UCSD-AML1 (cell line): ENCODE data around the gene PRPF8.
"Not testable (repeated sequence)": the region's sequence is repeated elsewhere in the genome, so short reads cannot be mapped to it uniquely, and the experiment has no call there.

Source experiments
- DNase-seq: peaks from one replicate; lab custom pipeline; 2025; ENCODE audit not compliant: unreplicated experiment; lab: John Stamatoyannopoulos, UW

PRPF8 gene

DNA sequence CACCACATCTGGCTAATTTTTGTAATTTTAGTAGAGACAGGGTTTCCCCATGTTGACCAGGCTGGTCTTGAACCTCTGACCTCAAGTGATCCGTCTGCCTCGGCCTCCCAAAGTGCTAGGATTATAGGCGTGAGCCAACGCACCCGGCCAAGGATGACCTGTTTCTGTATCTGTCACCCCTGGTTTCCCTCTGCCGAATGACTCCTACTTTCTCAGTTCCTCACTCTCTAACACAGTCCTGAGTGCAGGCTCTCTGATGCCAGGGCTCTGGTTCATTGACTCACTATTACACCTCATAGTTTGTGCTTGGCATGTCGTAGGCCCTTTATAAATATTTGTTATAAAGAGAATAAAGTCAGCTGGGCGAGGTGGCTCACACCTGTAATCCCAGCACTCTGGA, 10.7 kb upstream of the PRPF8 start:
- no peak for DNase-seq

- DNase-seq: no peak
Measured at GRCh38 chr17:1693339-1693738, 8.7 kb upstream of the PRPF8 start.

DNA sequence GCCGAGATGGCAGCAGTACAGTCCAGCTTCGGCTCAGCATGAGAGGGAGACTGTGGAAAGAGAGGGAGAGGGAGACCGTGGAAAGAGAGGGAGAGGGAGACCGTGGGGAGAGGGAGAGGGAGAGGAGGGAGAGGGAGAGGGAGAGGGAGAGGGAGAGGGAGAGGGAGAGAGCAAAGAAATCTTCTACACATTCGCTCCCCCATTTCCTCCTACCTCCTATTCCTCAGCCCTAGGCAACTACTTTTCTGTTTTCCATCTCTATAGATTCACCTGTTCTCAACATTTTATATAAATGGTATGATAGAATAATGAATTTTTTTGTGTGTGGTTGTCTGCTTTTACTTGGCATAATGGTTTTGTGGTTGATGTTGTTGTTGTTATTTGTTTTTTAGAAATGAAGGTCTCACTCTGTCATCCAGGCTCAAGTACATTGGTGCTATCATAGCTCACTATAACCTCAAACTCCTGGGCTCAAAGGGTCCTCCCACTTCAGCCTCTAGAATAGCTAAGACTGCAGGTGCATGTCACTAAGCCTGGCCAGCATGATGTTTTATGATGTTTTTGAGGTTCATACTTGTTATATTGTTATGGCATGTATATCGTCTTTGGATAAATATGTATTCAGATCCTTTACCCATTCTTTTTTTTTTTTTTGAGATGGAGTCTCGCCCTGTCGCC, 6.0 kb upstream of the PRPF8 start:
- no peak for DNase-seq

GRCh38 chr17:1688405-1688804, 3.7 kb upstream of the PRPF8 start:
- not testable (repeated sequence) for DNase-seq

- DNase-seq: no peak
Measured at GRCh38 chr17:1686086-1686485, 1.4 kb upstream of the PRPF8 start.

DNA sequence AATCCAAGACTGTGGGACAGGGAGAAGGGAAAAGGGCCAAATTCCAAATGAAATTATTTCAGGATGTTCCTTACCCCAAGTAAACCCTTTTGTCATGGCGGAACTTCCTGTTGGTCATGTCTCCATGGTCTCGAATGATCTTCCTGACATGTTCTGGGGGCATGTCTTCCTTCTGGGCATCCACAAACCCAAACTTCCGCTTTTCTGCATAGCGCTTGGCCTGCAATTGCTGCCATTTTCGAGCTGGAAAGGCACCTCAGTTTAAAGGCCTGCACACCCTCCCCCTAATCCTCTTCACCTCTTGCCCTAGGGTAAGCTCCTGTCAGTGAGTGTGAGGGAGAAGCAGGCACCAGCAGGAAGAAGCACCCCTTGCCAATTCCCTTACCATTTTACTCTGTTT, 1.2 kb downstream of the PRPF8 start:
- DNase-seq: peak; percentile 52

- DNase-seq: no peak
Measured at GRCh38 chr17:1676401-1676800, 8.3 kb downstream of the PRPF8 start.

DNA sequence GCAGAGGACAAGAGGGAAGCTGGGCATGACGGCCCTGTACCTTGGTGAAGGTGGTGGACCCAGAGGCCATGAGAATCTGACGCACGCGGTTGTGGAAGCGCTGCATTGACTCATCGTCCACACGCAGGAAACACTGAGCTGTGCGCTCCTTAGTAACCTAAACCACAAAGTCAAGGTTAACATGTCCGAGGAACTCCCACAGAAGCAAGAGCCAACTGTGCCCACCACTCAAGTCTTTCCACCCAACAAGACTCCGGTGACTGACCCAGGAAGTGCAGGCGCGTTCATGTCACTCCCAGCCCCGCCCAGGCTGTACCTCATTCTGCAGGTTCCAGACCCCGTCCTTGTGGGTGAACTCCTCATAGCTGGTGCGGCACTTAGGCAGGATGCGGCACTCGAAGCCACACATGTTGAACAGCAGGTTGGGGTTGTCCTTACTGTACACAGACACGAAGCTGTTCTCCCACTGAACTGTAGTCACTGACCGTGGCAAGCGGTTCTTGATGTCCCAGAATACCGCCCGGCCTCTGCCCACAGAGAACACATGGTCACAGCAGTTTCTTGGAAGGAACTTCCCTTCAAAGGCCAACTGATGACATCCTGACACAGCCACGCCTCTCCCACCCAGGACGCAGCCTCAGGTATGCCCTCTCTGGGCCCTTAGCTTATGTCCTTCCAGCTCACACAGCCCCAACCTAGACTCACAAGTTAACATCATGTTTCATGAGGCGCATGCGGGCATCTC, 11.5 kb downstream of the PRPF8 start:
- DNase-seq: no peak

DNA sequence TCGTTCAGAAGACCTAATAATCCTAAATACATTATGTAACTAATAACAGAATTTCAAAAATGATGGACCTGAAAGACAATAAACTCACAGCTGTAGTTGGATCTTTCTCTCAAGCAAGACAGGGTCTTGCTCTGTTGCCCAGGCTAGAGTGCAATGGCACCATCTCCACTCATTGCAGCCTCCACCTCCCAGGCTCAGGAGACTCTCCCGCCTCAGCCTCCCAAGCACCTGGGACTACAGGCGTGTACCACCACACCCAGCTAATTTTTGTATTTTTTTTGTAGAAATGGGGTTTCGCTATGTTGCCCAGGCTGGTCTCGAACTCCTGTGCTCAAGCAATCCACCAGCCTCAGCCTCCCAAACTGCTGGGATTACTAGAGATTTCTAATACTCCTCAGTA, 20.7 kb downstream of the PRPF8 start:
- not testable (repeated sequence) for DNase-seq

DNA sequence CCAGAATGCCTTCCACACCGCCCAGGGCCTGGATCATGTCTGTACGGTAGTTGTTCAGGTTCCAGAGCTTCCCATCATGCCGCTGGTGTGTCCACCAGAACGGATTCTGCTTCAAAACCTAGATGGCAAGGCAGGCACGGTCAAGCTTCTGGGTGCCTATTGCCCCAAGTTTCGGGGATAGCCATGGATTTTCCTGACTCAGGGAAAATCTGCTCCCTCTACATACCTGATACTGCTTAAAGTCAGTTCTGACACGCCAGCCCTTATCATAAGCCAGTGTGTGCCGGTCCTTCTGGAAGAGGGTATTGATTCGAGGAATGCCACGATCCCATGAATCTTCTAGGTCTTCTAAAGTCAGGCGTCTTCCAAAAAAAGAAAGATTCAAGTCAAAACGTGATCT, 23.6 kb downstream of the PRPF8 start:
- DNase-seq: no peak

DNA sequence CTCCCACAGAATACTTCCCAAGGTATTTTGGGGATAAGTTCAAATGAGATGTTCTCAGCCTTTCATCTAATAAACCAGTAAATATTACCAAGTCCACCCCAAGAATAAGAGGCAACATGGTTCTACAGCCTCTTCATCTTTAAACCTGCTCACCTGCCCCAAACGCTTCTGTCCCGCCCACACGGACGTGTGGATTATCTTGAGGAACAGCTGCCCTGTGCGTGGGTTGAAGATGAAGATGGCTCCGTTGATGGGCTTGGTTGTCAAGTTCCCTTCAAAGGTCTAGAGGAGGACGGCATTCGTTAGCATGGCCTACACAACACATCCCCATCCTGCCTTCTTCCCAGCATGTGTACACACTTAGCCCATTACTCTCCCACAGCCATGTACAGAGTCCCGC, 26.6 kb downstream of the PRPF8 start:
- no peak for DNase-seq

- DNase-seq: no peak
Measured at GRCh38 chr17:1653735-1654134, 30.9 kb downstream of the PRPF8 start.

- DNase-seq: not testable (repeated sequence)
Measured at GRCh38 chr17:1652794-1653193, 31.9 kb downstream of the PRPF8 start.

- DNase-seq: no peak
Measured at GRCh38 chr17:1651559-1651844, 33.2 kb downstream of the PRPF8 start.

DNA sequence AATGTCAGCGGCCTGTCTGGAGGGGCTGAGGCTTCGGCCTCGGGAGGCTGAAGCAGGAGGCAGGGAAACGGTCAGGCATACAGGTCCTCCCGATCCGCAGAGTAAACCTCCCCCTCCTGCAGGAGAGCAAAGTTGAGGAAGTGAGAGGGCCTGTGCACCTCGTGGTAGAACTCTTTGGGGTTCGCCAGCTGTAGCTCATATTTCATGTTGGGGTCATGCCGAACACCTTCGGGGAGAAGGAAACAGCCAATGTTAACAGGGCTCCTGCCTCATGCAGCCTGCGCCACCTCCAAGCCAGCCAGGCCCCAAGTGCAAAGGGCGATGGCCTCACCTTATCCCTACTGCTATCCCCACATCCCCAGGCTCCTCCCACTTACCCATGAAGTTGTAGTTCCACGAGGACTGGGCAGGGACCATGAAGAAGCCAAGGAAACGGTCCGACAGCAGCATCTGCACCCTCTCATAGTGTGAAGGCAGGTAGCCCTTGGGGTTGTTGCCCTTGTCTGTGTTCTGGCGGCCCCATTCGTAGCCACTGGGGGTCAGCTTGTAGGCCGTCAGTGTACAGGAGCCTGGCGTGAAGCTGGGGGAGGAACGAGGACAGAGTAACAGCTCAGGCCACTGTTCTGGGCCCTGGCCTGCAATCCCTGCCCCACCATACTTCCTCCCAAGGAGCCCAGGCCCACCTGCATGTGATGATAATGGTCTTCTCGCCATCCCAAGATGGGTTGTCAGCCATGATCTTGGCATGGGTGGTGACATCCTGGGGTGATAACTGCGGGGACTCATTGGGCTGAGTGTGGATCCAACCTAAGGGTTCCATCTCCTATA, 33.7 kb downstream of the PRPF8 start:
- DNase-seq: no peak

- DNase-seq: peak; percentile 83
Measured at GRCh38 chr17:1649844-1650501, 34.7 kb downstream of the PRPF8 start, which contains the start of gene RILP. RILP (minus strand) TSS chr17:1649866; CDS start chr17:1649804, 62 bp downstream.

- DNase-seq: peak; percentile 96
Measured at GRCh38 chr17:1648963-1649843, 35.5 kb downstream of the PRPF8 start.

DNA sequence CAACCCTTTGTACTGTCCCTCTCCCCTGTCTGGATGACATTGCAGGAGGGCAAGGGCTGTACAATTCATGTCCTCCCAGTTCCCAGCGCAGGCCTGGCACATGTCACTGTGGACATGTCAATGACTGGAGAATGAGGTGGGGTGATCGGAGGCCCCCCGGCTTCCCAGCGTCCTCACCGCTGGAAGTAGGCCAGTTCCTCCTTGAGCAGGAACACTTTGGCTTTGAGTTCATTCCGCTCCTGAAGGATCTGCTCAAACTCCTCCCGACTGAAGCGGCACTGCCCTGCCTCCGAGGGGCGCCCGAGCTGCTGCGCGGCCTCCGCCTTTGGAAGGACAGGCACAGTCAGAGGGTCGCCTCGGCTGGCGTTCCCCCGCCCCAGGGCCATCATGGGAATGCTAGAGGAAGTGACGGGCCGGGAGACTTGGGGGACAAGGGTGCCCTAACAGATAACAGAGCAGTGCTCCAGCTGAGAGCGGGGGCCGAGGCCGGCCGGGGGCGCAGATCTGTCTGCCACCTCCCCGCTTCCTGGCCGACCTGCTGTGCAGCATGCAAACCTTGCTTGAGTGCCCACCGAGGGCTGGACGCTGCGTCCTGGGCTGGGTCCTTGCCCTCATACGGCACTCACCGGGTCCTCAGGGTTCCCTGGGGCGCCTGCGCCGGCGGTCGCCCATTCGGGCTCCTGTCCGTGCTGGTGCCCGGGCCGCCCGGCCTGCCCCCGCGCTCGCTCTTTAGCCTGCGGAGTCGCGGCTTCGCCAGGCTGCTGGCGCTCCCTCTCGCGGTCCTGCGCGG, 36.3 kb downstream of the PRPF8 start:
- peak; percentile 80 for DNase-seq

GRCh38 chr17:1647802-1648171, 36.9 kb downstream of the PRPF8 start:
- DNase-seq: no peak
